Stimulated activated naive CD8-positive, alpha-beta T cell treated with anti-CD3 and anti-CD28 coated beads, Interleukin-15, Interleukin-2, amounts not matched to agents 100 U/mL and 50 U/mL, for 24 hours (primary cell): ENCODE measurements around the gene KRT83.

Experiments used
- ATAC-seq: fragments of 150-1000 bp; cut with Tn5 transposase; one replicate; pipeline ENCODE4 v1.10.0; 2021
- DNase-seq: peaks from one replicate; pipeline ENCODE4 v3.0.0; 2021

The KRT83 gene

GRCh38 chr12:52285851-52286530 lies 35.2 kb downstream of the KRT83 start:
- DNase-seq (no peak), ATAC-seq (no peak)

GRCh38 chr12:52285172-52285745 lies 35.9 kb downstream of the KRT83 start:
- DNase-seq, result no peak
- ATAC-seq, result no peak

GRCh38 chr12:52284562-52285171 lies 36.5 kb downstream of the KRT83 start:
- no peak for ATAC-seq
- DNase-seq, result no peak

GRCh38 chr12:52280796-52281560 lies 40.2 kb downstream of the KRT83 start:
- DNase-seq (no peak), ATAC-seq (no peak)

GRCh38 chr12:52280319-52280795 lies 40.8 kb downstream of the KRT83 start:
- no peak for ATAC-seq
- no peak for DNase-seq

GRCh38 chr12:52279422-52280318 lies 41.5 kb downstream of the KRT83 start:
- DNase-seq (no peak), ATAC-seq (no peak)

- DNase-seq, result peak; percentile 84
- ATAC-seq, result peak; percentile 90
These were observed 42.4 kb downstream of the KRT83 start for GRCh38 chr12:52278575-52279421.

- no peak for DNase-seq
- no peak for ATAC-seq
These were observed 43.5 kb downstream of the KRT83 start for GRCh38 chr12:52277486-52278245.

GRCh38 chr12:52275686-52276085 lies 45.5 kb downstream of the KRT83 start:
- no peak for DNase-seq
- ATAC-seq, result no peak

GRCh38 chr12:52274521-52275120 lies 46.6 kb downstream of the KRT83 start, which contains the start of gene KRT86:
Gene KRT86 (plus strand): TSS chr12:52274645. CDS start chr12:52301917, 27,272 bp downstream.
- no peak for DNase-seq
- ATAC-seq, result no peak

GRCh38 chr12:52271158-52271557 lies 50.0 kb downstream of the KRT83 start:
- DNase-seq (no peak), ATAC-seq (no peak)

- ATAC-seq, result no peak
These were observed 50.6 kb downstream of the KRT83 start for GRCh38 chr12:52270541-52271070.

GRCh38 chr12:52268212-52268611 lies 53.0 kb downstream of the KRT83 start:
- DNase-seq (no peak), ATAC-seq (no peak)

More at GRCh38 chr12:52270541-52271070, 50.6 kb downstream of the KRT83 start:
- DNase-seq, result no peak

- DNase-seq, result no peak
- no peak for ATAC-seq
These were observed 53.5 kb downstream of the KRT83 start for GRCh38 chr12:52267699-52268098.

- DNase-seq, result peak; percentile 1
- no peak for ATAC-seq
These were observed 53.9 kb downstream of the KRT83 start for GRCh38 chr12:52267266-52267665.

GRCh38 chr12:52266514-52266913 lies 54.7 kb downstream of the KRT83 start:
- DNase-seq (no peak), ATAC-seq (no peak)

GRCh38 chr12:52264435-52264825 lies 56.8 kb downstream of the KRT83 start:
- ATAC-seq (no peak), DNase-seq (no peak)
